VCaP (cell line): Measurements from ENCODE around the gene ABCC8.

ENCODE experiments used
- H3K27ac ChIP-seq: fragments of 450-650 bp; 2 replicates; pipeline ENCODE4 v1.5.1; 2017
- CTCF ChIP-seq: fragments of 450-650 bp; conservative IDR thresholded peaks from 2 replicates; pipeline ENCODE4 v1.5.1; 2017; ENCODE audit warnings: mild to moderate bottlenecking, moderate library complexity

The ABCC8 gene

DNA sequence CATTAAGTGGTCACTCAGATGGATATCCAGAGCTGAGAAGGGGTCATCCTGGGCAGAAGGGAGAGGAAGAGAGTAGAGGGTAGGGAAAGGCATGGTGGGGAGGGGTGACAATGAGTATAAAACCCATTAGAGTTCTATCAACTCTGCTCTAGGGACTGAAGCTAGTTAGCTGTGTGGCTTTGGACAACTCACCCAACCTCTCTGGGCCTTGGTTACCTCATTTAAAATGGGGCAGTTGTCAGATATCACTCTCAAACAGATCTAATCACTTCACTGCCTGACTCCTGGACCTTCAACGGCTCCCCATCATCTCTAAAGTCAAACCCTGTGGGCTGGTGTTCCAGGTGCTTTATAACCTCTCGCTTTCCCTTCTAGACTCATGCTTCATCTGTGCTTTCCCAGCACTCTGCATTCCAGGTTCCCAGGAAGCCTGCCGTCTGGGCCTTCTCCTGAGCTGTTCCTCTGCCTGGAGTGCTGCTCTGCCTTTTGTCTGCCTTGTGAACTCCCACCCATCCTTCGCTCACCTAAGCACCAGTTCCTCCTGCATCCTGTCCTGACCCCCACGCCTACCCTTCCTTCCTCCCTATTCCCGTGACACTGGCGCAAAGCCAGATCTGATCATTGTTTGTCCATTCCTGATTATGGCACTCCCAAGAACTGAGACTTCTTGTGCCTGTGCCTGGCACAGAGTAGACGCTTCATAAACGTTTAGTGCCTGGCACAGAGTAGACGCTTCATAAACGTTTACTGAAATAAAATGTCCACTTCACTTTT, 65.9 kb downstream of the ABCC8 start:
- no peak for TF ChIP-seq CTCF
- peak overlapping the region; percentile 92 for H3K27ac ChIP-seq

DNA sequence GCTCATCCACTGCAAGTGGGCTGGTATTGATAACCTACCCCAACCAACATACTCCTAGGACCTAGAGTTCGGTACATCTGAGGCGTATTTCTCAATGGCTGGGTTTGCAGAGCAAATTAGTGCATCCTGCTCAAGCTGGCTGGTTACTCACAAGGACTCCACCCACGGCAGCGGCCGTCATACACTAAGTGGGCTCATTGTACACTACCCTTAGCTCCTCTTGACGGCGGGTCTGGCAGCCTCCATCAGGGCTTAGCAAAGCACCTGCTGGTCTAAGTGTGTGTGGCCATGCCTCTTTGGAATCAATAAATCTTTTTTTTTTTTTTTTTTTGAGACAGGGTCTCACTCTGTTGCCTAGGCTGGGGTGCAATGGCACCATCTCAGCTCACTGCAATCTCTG, 68.0 kb downstream of the ABCC8 start:
- no peak for TF ChIP-seq CTCF

GRCh38 chr11:17408026-17408425, 68.6 kb downstream of the ABCC8 start:
- H3K27ac ChIP-seq = no peak overlapping the region
- TF ChIP-seq CTCF = no peak

More for the DNA sequence above, 68.0 kb downstream of the ABCC8 start:
- no peak overlapping the region for H3K27ac ChIP-seq

DNA sequence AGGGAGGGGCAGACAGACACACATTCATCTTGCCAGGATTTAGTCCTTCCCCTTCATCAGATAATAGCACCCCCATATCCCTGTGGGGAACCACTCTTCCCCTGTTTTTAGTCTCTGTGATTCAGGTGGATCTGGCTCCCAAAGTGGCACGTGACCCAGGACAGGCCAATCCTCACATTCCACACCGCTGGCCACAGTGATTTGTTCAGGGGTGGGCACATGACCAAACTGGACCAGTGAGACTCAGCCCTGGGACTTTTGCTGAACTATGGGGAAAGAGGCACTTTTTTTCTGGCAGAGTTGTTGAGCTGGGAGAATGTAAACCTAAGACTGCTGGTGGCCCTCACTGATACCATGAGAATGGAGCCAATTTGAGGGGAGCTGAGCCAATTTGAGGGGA, 69.1 kb downstream of the ABCC8 start:
- TF ChIP-seq CTCF = no peak
- H3K27ac ChIP-seq = peak overlapping the region; percentile 79; the same call in 1 of the 2 replicates

GRCh38 chr11:17406818-17407149, 69.9 kb downstream of the ABCC8 start:
- no peak for TF ChIP-seq CTCF
- peak overlapping the region; percentile 79 for H3K27ac ChIP-seq

GRCh38 chr11:17406082-17406817, 70.4 kb downstream of the ABCC8 start:
- TF ChIP-seq CTCF = no peak
- H3K27ac ChIP-seq = peak overlapping the region; percentile 79

- TF ChIP-seq CTCF = peak; percentile 29
- H3K27ac ChIP-seq = peak overlapping the region; percentile 79
Measured at GRCh38 chr11:17405232-17406005, 71.2 kb downstream of the ABCC8 start.
